HL-60 (cell line): ENCODE measurements around the gene ADM.

Source experiments
- DNase-seq, 2 experiments: peaks; one replicate each; pipeline ENCODE4 v3.0.0-alpha.2; 2010 to 2020; ENCODE audit warnings: low read depth in 1 of 2, low spot score in 1 of 2
- H3K27ac ChIP-seq: fragments of 250-450 bp; sonication (Bioruptor Pico); replicated peaks from 2 replicates; pipeline ENCODE4 v1.5.1; 2020; ENCODE audit warnings: mild to moderate bottlenecking, moderate library complexity
- H3K27me3 ChIP-seq: fragments of 250-450 bp; sonication (Bioruptor Pico); 2 replicates; pipeline ENCODE4 v1.5.1; 2021; ENCODE audit warnings: mild to moderate bottlenecking, moderate library complexity; ENCODE audit not compliant: insufficient read depth, poor library complexity, severe bottlenecking
- H3K4me3 ChIP-seq: replicated peaks from 2 replicates; pipeline ENCODE4 v1.5.1; 2011; ENCODE audit warnings: mild to moderate bottlenecking, control low read depth, low read length; ENCODE audit not compliant: insufficient read depth
- GABPA ChIP-seq: IDR thresholded peaks from 2 replicates; pipeline ENCODE4 v1.6.1; 2012; ENCODE audit warnings: low read depth
- POLR2AphosphoS5 ChIP-seq: IDR thresholded peaks from 2 replicates; pipeline ENCODE4 v1.6.1; 2012; ENCODE audit warnings: low read depth
- SPI1 ChIP-seq: IDR thresholded peaks from 2 replicates; pipeline ENCODE4 v1.6.1; 2012; ENCODE audit warnings: low read depth, mild to moderate bottlenecking, borderline replicate concordance
- TF ChIP-seq, protein P1 (sequence below): IDR thresholded peaks from 2 replicates; pipeline ENCODE4 v1.6.1; 2012; ENCODE audit warnings: low read depth; ENCODE audit not compliant: insufficient replicate concordance
- TF ChIP-seq, protein P2 (sequence below): IDR thresholded peaks from one replicate; pipeline ENCODE4 v1.5.1; 2011; ENCODE audit warnings: low read length, control low read depth, inconsistent platforms; ENCODE audit not compliant: insufficient read depth

Gene ADM

DNA sequence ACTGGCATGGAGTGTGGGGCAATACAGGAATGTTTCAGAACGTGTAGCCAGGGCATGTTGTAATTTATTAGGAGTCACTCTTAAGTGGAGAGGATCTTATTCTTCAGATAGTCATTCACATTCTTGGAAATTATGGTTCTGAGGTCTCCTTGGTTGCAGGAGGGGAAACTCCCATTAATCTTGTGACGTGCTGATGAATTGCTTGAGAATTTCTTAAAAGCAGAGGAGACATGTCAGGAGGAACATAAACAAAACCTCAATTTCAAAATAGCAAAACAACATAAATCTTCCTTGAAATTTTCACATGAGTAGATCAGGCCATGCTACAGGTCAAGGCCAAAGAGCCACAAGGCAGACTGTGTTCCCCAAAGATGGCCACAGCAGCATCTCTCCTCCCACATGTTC lies 50.4 kb downstream of the ADM start:
- Histone ChIP-seq H3K4me3 (no peak overlapping the region), H3K27me3 (no peaks in the 10 kb centered on the region), H3K27ac (no peak overlapping the region)
- TF ChIP-seq, protein P1, sequence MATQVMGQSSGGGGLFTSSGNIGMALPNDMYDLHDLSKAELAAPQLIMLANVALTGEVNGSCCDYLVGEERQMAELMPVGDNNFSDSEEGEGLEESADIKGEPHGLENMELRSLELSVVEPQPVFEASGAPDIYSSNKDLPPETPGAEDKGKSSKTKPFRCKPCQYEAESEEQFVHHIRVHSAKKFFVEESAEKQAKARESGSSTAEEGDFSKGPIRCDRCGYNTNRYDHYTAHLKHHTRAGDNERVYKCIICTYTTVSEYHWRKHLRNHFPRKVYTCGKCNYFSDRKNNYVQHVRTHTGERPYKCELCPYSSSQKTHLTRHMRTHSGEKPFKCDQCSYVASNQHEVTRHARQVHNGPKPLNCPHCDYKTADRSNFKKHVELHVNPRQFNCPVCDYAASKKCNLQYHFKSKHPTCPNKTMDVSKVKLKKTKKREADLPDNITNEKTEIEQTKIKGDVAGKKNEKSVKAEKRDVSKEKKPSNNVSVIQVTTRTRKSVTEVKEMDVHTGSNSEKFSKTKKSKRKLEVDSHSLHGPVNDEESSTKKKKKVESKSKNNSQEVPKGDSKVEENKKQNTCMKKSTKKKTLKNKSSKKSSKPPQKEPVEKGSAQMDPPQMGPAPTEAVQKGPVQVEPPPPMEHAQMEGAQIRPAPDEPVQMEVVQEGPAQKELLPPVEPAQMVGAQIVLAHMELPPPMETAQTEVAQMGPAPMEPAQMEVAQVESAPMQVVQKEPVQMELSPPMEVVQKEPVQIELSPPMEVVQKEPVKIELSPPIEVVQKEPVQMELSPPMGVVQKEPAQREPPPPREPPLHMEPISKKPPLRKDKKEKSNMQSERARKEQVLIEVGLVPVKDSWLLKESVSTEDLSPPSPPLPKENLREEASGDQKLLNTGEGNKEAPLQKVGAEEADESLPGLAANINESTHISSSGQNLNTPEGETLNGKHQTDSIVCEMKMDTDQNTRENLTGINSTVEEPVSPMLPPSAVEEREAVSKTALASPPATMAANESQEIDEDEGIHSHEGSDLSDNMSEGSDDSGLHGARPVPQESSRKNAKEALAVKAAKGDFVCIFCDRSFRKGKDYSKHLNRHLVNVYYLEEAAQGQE, result no peak
- TF ChIP-seq, protein P2, sequence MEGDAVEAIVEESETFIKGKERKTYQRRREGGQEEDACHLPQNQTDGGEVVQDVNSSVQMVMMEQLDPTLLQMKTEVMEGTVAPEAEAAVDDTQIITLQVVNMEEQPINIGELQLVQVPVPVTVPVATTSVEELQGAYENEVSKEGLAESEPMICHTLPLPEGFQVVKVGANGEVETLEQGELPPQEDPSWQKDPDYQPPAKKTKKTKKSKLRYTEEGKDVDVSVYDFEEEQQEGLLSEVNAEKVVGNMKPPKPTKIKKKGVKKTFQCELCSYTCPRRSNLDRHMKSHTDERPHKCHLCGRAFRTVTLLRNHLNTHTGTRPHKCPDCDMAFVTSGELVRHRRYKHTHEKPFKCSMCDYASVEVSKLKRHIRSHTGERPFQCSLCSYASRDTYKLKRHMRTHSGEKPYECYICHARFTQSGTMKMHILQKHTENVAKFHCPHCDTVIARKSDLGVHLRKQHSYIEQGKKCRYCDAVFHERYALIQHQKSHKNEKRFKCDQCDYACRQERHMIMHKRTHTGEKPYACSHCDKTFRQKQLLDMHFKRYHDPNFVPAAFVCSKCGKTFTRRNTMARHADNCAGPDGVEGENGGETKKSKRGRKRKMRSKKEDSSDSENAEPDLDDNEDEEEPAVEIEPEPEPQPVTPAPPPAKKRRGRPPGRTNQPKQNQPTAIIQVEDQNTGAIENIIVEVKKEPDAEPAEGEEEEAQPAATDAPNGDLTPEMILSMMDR, result no peak
- TF ChIP-seq POLR2AphosphoS5, result no peak
- TF ChIP-seq SPI1, result no peak
- no peak for TF ChIP-seq GABPA
- DNase-seq, result no peak

DNA sequence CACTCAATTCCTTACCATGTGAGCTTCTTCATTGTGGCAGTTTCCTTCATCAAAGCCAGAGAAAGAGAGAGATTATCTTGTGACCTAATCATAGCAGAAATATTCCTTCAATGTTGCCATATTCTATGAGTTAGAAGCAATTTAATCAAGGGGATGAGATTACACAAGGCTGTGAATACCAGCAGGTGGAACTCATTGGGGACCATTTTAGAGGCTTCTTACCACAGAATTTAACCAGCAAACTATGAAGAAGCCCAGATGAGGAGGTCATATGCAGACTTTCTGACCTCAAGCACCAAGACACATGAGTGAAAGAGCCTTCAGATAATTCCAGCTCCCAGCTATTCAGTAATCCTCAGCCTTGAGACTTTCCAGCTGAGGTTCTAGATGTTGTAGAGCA lies 51.3 kb downstream of the ADM start:
- no peak for DNase-seq
- no peak overlapping the region for H3K27ac ChIP-seq
- TF ChIP-seq, protein P2, result no peak
- TF ChIP-seq GABPA, result no peak
- TF ChIP-seq SPI1, result no peak
- TF ChIP-seq, protein P1, result no peak
- no peak for TF ChIP-seq POLR2AphosphoS5
- H3K27me3 ChIP-seq, result no peaks in the 10 kb centered on the region
- no peak overlapping the region for H3K4me3 ChIP-seq
